PFSK-1 (cell line): ENCODE measurements around the gene TMEM273.

Experiments used
- POLR2AphosphoS5 ChIP-seq: IDR thresholded peaks from 2 replicates; pipeline ENCODE4 v1.6.1; 2012; ENCODE audit warnings: low read depth, mild to moderate bottlenecking, control low read depth, low read length, moderate library complexity
- REST ChIP-seq, 2 experiments: IDR thresholded peaks; 2 replicates each; pipeline versions ENCODE4 v1.6.1 to v1.8.0; 2011 to 2012; ENCODE audit warnings: low read depth in 2 of 2, low read length in 2 of 2, control low read depth in 1 of 2, inconsistent platforms in 1 of 2, mild to moderate bottlenecking in 1 of 2, moderate library complexity in 1 of 2; ENCODE audit not compliant: insufficient read depth in 1 of 2
- SIN3A ChIP-seq: IDR thresholded peaks from 2 replicates; pipeline ENCODE4 v1.6.1; 2012; ENCODE audit warnings: mild to moderate bottlenecking, low read length, moderate library complexity, borderline replicate concordance; ENCODE audit not compliant: insufficient read depth
- TAF1 ChIP-seq: IDR thresholded peaks from 2 replicates; pipeline ENCODE4 v1.6.1; 2012; ENCODE audit warnings: low read length, control low read depth, borderline replicate concordance; ENCODE audit not compliant: insufficient read depth

- TF ChIP-seq POLR2AphosphoS5 (no peak), REST (IDR thresholded peaks at IDR 0.05; ENCODE audit: insufficient read depth in 1 of 2, low read depth in 2 of 2, low read length in 2 of 2) (no peak), SIN3A (no peak), TAF1 (no peak)
Observed at GRCh38 chr10:49170632-49171325, 17.4 kb downstream of the TMEM273 start.
